GM12878 (cell line): ENCODE results near the gene UFSP2. TPM values are rescaled to one million over a fixed set of nuclear protein-coding genes. Genes with fewer than 3 reads are reported as not detected.

ENCODE experiments used
- ATAC-seq: fragments of 200-7000 bp; cut with Tn5 transposase; 3 replicates; pipeline ENCODE4 v1.9.1; 2020; ENCODE audit warnings: mild to moderate bottlenecking, moderate library complexity
- BruUV-seq: library from RNA; stranded (reverse); fragments of 400-500 nt; replicated peaks from 2 replicates; lab custom pipeline; 2021; lab: Mats Ljungman, UMichigan
- CTCF ChIA-PET: fragments of 300-600 bp; sonication (Branson Sonifier 250); formaldehyde crosslinking; extraction: SDS; loops from one replicate; lab custom pipeline; 2021; ENCODE audit warnings: inconsistent platforms; lab: Yijun Ruan, JAX
- POLR2A ChIA-PET: fragments of 350-600 bp; formaldehyde crosslinking; extraction: SDS; loops from one replicate; lab custom pipeline; 2021; ENCODE audit warnings: inconsistent platforms; lab: Charles Lee
- RAD21 ChIA-PET: fragments of 300-600 bp; sonication (Branson Sonifier 250); formaldehyde crosslinking; loops from one replicate; lab custom pipeline; 2023; ENCODE audit warnings: antibody characterized with exemption; ENCODE audit not compliant: unreplicated experiment; lab: Charles Lee
- SMC1A ChIA-PET: fragments of 300-600 bp; sonication (Branson Sonifier 250); formaldehyde crosslinking; loops from one replicate; lab custom pipeline; 2023; ENCODE audit not compliant: unreplicated experiment, uncharacterized antibody; lab: Charles Lee
- DNase-seq: peaks from one replicate; pipeline ENCODE4 v3.0.0-alpha.2; 2011; ENCODE audit warnings: low read depth, low spot score
- FAIRE-seq: peaks from 3 replicates; lab custom pipeline; 2011; peaks lifted over from hg19 to GRCh38; lab: Jason Lieb, UNC
- H2AFZ ChIP-seq: 2 replicates; pipeline ENCODE4 v1.6.0; 2011; ENCODE audit warnings: low read depth, low read length, control low read depth; ENCODE audit not compliant: control insufficient read depth
- H3K27ac ChIP-seq: 2 replicates; pipeline ENCODE4 v1.5.1; 2011; ENCODE audit warnings: control low read depth; ENCODE audit not compliant: control insufficient read depth, insufficient read depth
- H3K27me3 ChIP-seq, 2 experiments: replicated peaks in 1 of 2; 2 replicates each; pipeline versions ENCODE4 v1.6.0 to v1.6.1; 2011; ENCODE audit warnings: low read length in 1 of 2; ENCODE audit not compliant: control insufficient read depth in 2 of 2, insufficient read depth in 2 of 2
- H3K36me3 ChIP-seq, 2 experiments: 2 replicates each; pipeline ENCODE4 v1.5.1; 2011; ENCODE audit warnings: low read length in 1 of 2; ENCODE audit not compliant: control insufficient read depth in 2 of 2, insufficient read depth in 2 of 2
- H3K4me1 ChIP-seq: 2 replicates; pipeline ENCODE4 v1.6.1; 2011; ENCODE audit warnings: mild to moderate bottlenecking, low read length, moderate library complexity, mixed read lengths; ENCODE audit not compliant: control insufficient read depth, insufficient read depth
- H3K4me2 ChIP-seq: 2 replicates; pipeline ENCODE4 v1.6.0; 2011; ENCODE audit warnings: control low read depth; ENCODE audit not compliant: control insufficient read depth, insufficient read depth
- H3K4me3 ChIP-seq: fragments of 200-600 bp; sonication (generic); 2 replicates; pipeline ENCODE4 v1.5.1; 2016
- H3K79me2 ChIP-seq: 2 replicates; pipeline ENCODE4 v1.6.0; 2011; ENCODE audit warnings: low read length; ENCODE audit not compliant: control insufficient read depth, insufficient read depth
- H3K9ac ChIP-seq: 2 replicates; pipeline ENCODE4 v1.8.0; 2011; ENCODE audit warnings: low read length, control low read depth, mixed read lengths; ENCODE audit not compliant: control insufficient read depth, insufficient read depth
- H3K9me3 ChIP-seq: replicated peaks from 3 replicates; pipeline ENCODE4 v1.5.1; 2011; ENCODE audit warnings: mild to moderate bottlenecking, low read length; ENCODE audit not compliant: control insufficient read depth, insufficient read depth
- H4K20me1 ChIP-seq: 2 replicates; pipeline ENCODE4 v1.6.0; 2011; ENCODE audit not compliant: control insufficient read depth, insufficient read depth
- ATF3 ChIP-seq: IDR thresholded peaks from 2 replicates; pipeline ENCODE4 v1.6.1; 2011; ENCODE audit warnings: low read depth, mild to moderate bottlenecking, low read length, moderate library complexity, borderline replicate concordance; ENCODE audit errors: extremely low read depth
- BRCA1 ChIP-seq: IDR thresholded peaks from 2 replicates; pipeline ENCODE4 v1.6.1; 2011; ENCODE audit warnings: low read depth, low read length, improper control_type of control experiment
- CREM ChIP-seq: IDR thresholded peaks from 2 replicates; pipeline ENCODE4 v1.6.1; 2014; ENCODE audit warnings: antibody characterized with exemption, low read depth
- ELK1 ChIP-seq: IDR thresholded peaks from 2 replicates; pipeline ENCODE4 v1.6.1; 2012; ENCODE audit warnings: low read depth, low read length, improper control_type of control experiment
- GATAD2B ChIP-seq: fragments of 450-650 bp; conservative IDR thresholded peaks from 2 replicates; pipeline ENCODE4 v1.6.1; 2017; ENCODE audit warnings: low read depth, mild to moderate bottlenecking, moderate library complexity
- HDAC2 ChIP-seq: fragments of 200-600 bp; sonication (generic); IDR thresholded peaks from 2 replicates; pipeline ENCODE4 v1.6.1; 2017
- KAT2A ChIP-seq: conservative IDR thresholded peaks from 2 replicates; pipeline ENCODE4 v1.6.1; 2011; ENCODE audit warnings: low read depth, low read length; ENCODE audit not compliant: control insufficient read depth
- POLR2A ChIP-seq: IDR thresholded peaks from 2 replicates; pipeline ENCODE4 v1.6.1; 2011; ENCODE audit warnings: low read depth, mild to moderate bottlenecking, low read length
- SIN3A ChIP-seq: IDR thresholded peaks from 2 replicates; pipeline ENCODE4 v1.6.1; 2012; ENCODE audit warnings: low read depth, low read length, improper control_type of control experiment
- SMC3 ChIP-seq: IDR thresholded peaks from 2 replicates; pipeline ENCODE4 v1.6.1; 2011; ENCODE audit warnings: low read length, improper control_type of control experiment, borderline replicate concordance
- TAF1 ChIP-seq: IDR thresholded peaks from 2 replicates; pipeline ENCODE4 v1.6.1; 2011; ENCODE audit warnings: mild to moderate bottlenecking, low read depth, low read length, borderline replicate concordance
- ZBTB11 ChIP-seq: fragments of 450-650 bp; formaldehyde crosslinking; IDR thresholded peaks from 2 replicates; pipeline ENCODE4 v1.5.0; 2022; ENCODE audit warnings: mild to moderate bottlenecking, missing genetic modification characterization
- ZNF207 ChIP-seq: fragments of 450-650 bp; IDR thresholded peaks from 2 replicates; pipeline ENCODE4 v1.6.1; 2014; ENCODE audit warnings: antibody characterized with exemption, mild to moderate bottlenecking, borderline replicate concordance
- ZZZ3 ChIP-seq: IDR thresholded peaks from 2 replicates; pipeline ENCODE4 v1.6.1; 2011; ENCODE audit warnings: low read depth; ENCODE audit not compliant: control insufficient read depth, insufficient read length
- WGBS: methylation state at CpG from one replicate; pipeline ENCODE4 v1.1.6; 2016; ENCODE audit warnings: low lambda C conversion rate; ENCODE audit not compliant: insufficient replicate concordance, insufficient coverage; ENCODE audit errors: missing lambda C conversion rate; 5-methylcytosine and 5-hydroxymethylcytosine counted together
- in situ Hi-C: fragments of 300-500 bp; cut with MboI; formaldehyde crosslinking; loops from 9 replicates; pipeline ENCODE4 v1.14.3; 2018; ENCODE audit warnings: mixed read lengths
- intact Hi-C: fragments of 100-400 bp; cut with micrococcal nuclease; formaldehyde crosslinking; loops from one replicate; pipeline ENCODE4 v1.14.2; 2022; ENCODE audit not compliant: unreplicated experiment
- polyA plus RNA-seq, 11 experiments: library from polyadenylated mRNA; depleted of rRNA in 4 of 11; unstranded in 6 of 11; stranded (reverse) in 5 of 11; fragments of >200 nt; fragmentation: Nextera tagmentation in 4 of 11; fragmentation: Illumina TruSeq in 1 of 11; extraction: Ambion mirVana in 4 of 11; extraction: Trizol in 1 of 11; gene quantifications; 1 replicate in 1 of 11; 2 replicates in 10 of 11; pipeline versions ENCODE4 v1.2.1 to v1.2.3, GENCODE V29; 2011 to 2016; ENCODE audit warnings: inconsistent platforms in 2 of 11, missing spikeins in 2 of 11, low read depth in 1 of 11
- total RNA-seq, 4 experiments: library from RNA; depleted of rRNA in 3 of 4; stranded (reverse); fragments of >200 nt in 3 of 4; fragmentation: Illumina TruSeq in 1 of 4; extraction: Trizol in 1 of 4; gene quantifications; 2 replicates each; pipeline versions ENCODE4 v1.2.1 to v1.2.3, GENCODE V29; 2013 to 2021

UFSP2 gene
- total and polyA plus RNA-seq, 10 of the 15 experiments (the other 5 are each of a cell fraction or from before 2014, with no cell fraction given), result 25.4 to 53.1 (median 37.7) TPM

GRCh38 chr4:185463541-185463940 is 37.8 kb upstream of the UFSP2 start:
- H3K4me2 ChIP-seq, result no peak overlapping the region
- H3K9me3 ChIP-seq, result no peaks in the 10 kb centered on the region; the same call in 2 of the 3 replicates
- no peak overlapping the region for H3K9ac ChIP-seq
- no TSS peak for BruUV-seq
- no peaks in the 10 kb centered on the region for H3K4me1 ChIP-seq
- no peaks in the 10 kb centered on the region for H3K27me3 ChIP-seq
- H3K79me2 ChIP-seq, result no peaks in the 10 kb centered on the region
- TF ChIP-seq ELK1 (no peak), ATF3 (no peak), ZBTB11 (CRISPR knock-in tag) (no peak), SIN3A (no peak), TAF1 (no peak), CREM (no peak), BRCA1 (no peak), GATAD2B (no peak), SMC3 (no peak), ZZZ3 (no peak), POLR2A (no peak), HDAC2 (no peak), KAT2A (no peak), ZNF207 (no peak)
- ATAC-seq (no peak), FAIRE-seq (no peak), DNase-seq (no peak)
- CTCF ChIA-PET, result interaction anchor here (1.3 kb wide), 1 partner anchor 135 kb away, joined by 3 read pairs; no protein-coding TSS in a partner anchor
- no peaks in the 10 kb centered on the region for H3K36me3 ChIP-seq
- RAD21 ChIA-PET, result no interaction called here
- POLR2A ChIA-PET, result no interaction called here
- no peak overlapping the region for H3K4me3 ChIP-seq
- no peak overlapping the region for H3K27ac ChIP-seq
- in situ Hi-C loops, result no loop called here
- SMC1A ChIA-PET, result no interaction called here
- H2AFZ ChIP-seq, result no peak overlapping the region
- intact Hi-C loops, result no loop called here
- no peaks in the 10 kb centered on the region for H4K20me1 ChIP-seq
- 89% methylated on average over 6 of the region's 6 CpGs for WGBS
